HG03025 (cell line): ENCODE data around the gene ENDOV.

Experiments
- ATAC-seq: cut with Tn5 transposase; IDR thresholded peaks from one replicate; pipeline ENCODE4 v1.9.1; 2021; ENCODE audit warnings: mild to moderate bottlenecking, moderate library complexity; ENCODE audit not compliant: unreplicated experiment, low FRiP score

Gene ENDOV

DNA sequence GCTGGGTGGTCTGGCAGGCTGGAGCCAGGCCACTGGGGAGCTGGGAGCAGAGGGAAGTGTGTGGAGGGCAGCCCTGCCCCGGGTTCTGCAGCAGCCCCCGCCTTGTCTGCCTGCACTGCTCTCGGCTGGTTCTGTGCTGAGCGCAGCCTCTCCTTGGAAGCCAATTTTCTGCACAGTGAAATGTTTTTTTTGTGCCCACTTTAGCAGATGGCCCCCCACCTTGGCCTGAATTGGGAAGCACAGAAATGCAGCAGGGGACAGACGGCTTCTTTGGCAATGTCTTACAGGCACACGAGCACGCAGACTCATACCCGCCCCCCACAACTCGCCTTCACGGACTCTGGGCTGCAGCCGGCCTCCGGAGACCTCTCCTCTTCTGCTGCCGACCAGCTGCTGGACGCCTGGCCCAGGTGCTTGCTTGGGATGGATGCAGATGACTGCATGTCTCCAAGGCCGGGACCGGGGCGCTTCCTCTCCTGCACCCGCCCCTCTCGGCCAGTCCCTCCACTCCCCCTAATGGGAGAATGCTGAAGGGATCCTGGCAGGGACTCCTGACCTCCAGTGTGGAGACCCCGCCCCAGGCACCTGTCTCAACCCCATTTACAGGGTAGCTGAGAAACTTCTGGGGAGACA lies 46.7 kb downstream of the ENDOV start:
- no peak for ATAC-seq

DNA sequence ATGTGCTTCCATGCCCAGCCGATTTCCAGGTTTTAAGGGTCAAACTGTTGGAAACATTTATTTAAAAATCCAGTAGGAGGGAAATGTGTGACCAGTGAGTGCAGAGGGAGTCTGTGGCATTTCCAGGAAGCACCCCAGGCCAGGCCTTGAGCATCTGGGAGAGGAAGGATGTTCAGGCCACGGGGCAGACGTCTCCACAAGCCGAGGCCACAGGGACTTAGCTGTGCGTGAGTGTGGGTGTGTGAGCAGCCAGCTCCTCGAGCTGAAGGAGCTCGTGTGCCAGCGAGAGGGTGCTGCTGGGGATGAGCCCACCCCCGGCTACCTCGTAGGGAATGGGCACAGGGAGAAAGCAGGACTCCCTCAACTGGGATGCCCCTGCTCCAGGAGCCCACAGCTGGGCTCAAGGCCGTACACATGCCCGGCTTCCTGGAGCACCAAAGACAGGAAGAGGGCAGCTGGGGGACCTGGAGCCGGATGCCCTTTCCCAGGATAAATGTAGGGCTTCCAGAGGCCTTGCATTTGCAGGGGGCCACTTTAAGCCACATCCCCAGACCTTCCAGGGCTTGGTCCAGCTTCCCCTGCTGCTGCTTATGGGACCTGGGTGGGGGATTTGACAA lies 48.9 kb downstream of the ENDOV start:
- no peak for ATAC-seq

DNA sequence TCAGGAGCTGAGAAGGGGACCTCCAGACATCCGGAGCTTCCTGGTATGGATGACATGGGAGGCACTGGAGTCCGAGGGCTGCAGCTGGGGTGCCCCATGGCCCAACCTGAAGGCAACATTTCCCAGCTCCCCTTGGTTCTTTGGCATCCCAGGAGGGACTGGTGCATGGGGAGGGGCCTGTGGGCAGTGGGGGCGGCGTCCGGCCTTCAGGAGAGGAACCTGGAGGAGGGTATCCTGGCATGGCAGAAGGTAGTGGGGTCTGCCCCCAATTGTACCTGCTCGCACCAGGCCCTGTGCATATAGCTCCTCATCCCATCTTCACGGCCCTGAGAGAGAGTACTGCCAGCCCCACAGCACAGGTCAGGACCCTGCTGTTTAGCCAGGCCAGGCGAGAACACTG lies 49.5 kb downstream of the ENDOV start:
- no peak for ATAC-seq

DNA sequence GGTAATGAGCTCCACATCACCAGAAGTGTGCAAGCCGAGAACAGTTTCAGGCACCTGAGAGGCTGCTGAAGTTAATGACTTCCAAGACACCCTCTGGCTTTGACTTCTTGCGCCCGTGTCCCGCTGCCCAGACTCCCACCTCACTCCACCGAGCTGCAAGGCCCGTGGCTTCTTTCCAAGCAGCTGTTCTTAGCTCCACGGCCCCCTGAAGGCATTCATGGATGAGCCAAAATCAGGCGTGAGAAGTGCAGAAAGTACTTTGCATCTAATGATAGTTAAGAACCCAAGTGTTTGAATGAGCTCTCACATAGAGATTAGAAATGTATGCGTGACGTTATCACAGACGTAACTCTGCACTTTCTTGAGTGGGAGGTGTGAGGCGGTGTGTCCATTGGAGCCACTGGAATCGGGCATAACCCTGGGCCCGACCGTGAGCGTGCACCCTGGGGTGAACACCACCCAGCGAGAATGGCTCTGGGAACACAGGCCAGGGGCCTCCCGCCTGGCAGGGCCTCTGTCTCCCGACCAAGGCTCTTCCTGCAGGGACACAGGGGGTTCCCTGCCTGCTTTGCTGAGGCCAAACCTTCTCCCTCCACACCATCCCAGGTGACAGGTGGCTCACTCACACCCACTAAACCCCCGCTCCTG lies 50.5 kb downstream of the ENDOV start:
- no peak for ATAC-seq

DNA sequence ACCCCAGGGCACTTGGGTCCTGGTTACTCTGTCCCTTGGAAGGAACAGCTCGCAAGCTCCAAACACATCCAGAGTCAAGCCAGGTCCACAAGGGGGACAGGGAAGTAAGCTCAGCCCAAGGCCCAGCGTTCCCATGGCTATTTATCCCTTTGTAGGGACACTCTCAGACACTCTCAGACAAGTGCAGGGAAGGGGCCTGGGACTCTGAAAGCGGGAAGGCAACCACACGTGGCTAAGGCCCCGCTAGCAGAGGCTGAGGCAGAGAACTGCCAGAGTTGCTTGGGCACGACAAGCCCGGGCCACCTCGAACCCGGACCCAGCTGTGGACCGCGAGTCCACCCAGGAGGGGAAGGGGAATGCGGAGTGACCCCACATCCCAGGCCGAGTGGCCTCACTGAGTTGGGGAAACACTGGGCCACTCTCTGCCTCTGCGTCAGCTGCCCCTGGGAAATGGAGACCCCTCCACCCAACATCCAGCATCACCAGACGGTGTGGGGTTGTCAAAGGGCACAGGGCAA lies 51.3 kb downstream of the ENDOV start:
- no peak for ATAC-seq

DNA sequence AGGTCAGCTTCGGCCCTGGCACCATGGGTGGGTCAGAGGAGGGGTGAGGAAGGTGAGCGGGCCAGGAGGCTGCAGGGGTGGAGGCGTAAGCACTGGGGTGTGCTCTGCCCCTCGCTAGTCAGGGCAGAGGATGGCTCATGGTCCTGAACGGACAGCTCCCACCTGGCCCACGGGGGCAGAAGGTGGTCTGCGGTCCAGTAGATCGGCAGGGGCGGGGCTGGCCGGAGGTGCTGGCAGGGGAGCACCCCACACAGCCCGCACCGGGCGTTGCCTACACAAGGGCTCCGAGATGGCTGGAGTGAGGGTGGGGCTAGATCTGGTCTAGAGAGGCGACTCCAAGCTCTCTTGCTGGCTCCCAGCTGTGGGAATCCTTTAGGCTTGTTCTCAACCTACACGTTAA lies 53.3 kb downstream of the ENDOV start:
- ATAC-seq: no peak

DNA sequence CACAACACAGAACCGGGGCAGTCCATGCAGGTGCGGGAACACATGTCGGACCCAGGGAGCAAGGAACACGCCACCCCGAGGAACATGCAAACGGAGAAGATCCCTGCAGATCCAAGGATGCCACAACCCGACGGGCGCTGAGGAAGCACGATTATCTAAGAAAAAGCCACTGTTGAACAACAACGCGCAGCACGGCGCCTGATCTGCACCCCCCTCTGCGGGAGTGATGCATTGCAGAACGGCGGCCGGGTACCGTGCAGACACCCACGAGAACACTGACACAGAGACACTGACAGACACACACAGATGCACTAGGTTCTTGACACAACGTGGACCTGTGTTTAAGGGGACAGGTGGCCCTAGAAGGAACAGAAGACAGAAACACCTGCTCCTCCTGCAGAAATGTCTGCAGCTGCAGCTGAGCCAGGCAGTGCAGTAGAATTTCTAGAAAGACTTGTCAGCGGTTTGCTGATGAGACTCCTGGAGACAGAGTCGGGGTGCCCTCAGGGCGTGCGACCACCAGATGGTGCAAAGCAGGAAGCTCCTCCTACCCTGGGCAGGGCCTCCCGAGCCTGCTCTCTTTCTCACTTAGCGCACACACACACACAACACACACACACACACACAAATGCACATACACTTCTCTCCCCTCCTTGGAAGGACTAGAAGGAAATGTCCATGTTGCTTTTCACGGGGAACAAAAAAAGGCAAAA lies 54.0 kb downstream of the ENDOV start:
- no peak for ATAC-seq

DNA sequence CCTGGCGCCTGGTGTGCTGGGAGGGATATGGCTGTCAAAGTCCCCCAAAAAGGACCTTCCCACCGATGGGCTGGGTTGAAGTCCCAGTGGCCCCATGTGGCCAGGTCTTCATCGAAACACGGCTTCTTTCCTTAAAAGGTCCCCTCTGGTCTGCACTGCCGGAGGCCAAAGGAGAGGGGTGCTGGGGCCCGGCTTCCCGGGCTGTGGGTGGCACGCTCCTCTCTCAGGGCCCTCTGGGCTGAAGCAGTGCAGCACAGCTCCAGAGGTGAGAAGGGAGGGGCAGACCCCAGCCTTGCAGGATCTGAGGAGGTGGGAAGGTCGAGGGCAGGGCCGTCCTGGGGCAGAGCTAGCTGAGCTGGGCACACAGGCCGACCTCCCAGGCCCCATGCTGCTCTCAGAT lies 54.7 kb downstream of the ENDOV start:
- ATAC-seq: no peak

DNA sequence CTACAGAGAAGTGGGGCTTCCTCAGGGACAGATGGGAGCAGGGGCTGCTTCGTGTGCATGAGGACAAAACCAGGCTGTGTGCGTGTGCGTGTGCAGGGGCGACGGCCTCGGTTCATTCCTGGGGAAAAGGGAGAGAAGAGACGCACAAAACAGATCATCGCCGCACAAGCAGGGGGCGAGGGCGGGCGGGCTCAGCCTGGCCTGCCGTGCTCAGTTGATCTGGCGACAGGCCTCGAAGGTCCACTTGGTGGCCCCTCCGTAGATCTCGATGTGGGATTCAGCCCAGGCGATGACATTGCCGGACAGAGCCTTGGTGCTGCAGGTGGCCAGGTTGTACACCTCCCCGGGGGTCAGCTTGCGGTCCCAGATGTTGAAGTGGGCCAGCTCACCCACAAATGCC lies 55.6 kb downstream of the ENDOV start:
- ATAC-seq: no peak

DNA sequence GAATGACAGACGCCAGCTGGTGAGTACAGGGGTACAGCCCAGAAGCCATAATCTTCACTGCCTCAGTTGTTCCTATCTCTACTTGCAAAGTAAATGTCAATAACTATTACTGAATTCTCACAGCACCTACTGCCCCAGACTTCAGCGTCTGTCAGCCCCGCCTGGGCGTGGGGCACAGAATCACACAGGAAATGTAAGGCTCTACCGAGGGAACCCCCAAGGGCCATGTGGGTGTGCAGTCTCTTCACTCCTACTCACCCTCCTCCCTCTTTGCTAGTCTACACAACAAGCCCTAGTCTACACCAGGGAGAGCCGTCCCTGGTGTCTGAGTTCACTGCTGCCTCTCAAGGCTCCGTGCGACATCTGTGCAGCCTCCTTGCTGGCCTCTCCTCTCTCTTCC lies 57.0 kb downstream of the ENDOV start:
- no peak for ATAC-seq

DNA sequence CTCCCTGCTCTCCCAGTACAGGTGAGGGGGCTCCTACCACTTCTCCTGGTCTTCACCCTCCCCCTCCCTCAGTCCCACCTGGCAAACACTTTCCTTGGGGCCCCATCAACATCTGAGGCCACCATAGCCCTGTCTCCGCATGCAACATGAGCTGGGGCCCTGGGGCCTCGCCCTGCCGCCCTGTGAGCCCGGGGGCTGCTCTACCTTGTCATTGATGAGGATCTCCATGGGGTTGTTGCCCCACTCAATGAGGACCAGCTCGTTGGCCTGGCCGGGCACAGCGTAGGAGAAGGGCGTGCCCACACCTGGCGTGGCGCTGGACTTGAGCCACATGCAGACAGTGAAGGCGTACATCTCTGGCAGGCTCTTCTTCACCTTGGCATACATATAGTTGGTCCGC lies 58.0 kb downstream of the ENDOV start:
- no peak for ATAC-seq

DNA sequence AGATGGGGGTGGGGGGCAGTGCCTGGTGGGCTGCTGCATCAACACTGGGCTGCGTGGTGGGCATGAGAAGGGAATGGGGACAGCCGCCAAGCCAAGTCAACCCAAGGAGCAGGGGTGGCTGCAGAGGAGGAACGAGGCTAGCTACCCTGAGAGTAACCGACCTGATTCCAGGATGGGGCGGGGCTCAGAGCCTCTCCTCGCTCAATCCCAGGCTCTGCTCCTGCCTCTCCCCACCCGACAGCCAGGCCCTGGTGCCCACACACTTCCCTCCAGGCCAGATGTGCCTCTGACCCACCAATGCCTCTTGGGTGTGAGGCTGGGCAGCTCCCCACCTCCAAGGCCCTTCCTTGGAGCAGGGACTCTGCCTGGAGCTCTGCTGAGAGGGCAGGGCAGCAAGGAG lies 58.7 kb downstream of the ENDOV start:
- ATAC-seq: no peak

DNA sequence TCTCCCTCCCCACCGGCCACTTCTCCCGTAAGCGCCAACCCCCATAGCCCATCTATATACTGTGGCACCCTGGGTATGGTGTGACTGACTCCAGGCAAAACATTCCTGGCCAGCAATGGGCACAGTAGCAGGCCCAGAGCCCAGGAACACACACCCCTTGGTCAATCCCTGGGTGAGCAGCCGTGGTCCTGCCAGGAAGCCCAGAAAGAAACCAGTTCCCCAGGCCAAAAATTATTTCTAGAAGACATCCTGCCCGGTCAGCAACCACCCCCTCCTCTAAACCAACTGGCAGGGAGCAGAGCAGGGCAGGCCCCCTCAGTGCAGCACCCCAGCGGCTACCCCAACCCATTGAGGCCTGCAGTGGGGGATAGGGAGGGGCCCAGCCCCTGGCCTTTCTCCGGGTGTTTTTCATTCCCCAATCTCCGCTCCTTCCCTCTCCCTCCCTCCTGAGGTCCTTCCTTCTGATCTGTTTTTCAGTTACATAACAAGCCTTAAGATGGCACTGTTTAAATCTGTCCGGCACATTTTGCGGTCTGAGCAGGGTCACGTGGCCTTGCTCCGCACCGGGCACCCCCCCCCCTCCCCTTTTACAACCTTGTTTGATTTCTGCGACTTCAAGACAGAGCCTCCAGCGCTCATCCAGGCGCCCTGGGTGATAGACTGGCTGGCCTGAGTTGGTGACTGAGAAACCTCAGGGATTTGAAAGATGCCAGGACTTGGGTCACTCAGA lies 59.4 kb downstream of the ENDOV start:
- no peak for ATAC-seq

DNA sequence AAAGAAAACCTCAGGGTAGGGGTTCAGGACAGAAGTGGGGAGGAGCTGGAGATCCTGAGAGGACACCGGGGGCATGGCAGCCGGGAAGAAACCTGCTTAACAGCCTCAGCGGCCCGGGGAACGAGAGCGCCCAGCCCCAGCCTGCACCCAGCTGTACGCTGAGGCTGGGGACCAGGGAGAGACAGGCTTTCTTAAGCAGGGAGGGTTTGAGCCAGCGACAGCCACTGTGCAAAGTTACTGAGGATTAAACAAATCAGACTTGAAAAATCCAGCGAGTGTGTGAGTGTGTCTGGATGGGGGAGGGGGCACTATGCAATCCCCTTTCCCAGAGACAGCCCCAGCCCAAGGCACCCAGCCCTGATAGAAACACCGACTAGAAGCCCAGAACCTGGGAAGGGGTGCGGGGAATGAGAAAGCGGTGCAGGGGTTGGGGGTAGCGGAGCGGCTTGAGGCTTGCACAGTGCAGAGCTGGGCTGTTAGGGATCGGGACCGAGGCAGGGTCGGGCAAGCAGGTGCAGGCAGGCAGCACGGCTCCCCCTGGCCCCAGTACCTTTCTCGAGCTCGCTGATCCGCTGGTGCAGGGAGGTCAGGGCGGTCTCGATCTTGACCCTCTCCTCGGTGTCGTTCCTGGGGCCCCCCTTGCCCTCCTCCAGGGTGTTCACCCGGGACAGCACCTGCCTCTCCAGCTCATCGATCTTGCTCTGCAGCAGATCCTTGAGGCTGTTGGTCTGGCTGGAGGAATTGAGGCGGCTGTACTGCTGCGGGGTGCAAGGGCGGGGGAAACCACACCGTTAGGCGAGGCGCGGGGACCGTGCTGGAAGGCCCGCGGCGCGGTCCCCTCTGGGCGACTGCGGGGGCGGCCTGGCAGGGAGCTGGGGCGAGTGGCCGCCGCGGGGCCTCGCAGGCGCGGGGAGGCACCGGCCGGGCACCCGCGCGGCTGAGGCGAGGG lies 60.3 kb downstream of the ENDOV start:
- no peak for ATAC-seq

DNA sequence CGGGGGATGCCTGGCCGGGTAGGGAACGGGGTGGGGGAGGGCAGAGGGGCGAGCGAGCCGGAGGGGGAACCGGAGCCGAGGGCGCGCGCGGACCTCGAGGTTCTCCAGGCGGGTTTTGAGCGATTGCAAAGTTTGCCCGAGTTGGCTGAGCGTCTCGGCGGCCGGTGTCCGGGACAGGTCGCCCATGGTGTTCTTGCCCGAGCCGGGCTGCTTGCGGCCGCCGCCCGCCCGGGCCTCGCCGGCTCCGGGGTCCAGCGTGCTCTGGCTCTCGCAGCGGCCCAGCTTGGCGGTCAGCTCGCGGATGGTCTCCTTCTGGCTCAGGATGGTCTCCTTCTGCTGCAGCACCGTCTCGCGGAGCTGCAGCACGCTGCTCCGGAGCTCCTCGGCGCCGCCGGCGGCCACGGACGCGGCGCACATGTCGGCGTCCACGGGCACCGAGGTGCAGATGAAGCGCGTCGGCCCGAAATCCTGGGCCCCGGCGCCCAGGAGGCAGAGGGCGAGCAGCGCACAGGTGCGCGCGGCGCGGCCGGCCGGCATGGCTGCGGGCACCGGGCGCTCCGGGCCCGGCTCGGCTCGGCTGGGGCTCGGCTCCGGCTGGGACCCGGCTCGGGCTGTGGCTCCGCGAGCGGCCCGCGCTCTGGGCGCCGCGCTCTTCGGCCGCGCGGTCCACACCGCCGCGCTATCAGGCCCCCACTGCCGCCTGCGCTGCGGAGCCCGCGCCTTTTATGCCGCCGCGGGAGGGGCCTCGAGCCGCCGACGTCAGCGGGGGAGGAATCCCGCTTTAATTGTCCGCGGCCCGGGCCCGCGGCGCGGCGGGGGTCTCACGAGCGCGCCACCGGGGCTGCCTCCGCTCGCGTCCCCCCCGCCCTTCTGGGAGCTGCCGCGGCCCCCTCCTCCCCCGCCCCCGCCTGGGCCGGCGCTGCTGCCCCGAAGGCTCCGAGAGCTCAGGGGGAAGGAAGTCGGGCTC lies 61.2 kb downstream of the ENDOV start, which contains the start of gene NPTX1:
Gene NPTX1, minus strand, starts transcription at position 698 of the 967 bp plus-strand sequence. Its CDS starts 161 bp downstream, at position 537.
- ATAC-seq: no peak

DNA sequence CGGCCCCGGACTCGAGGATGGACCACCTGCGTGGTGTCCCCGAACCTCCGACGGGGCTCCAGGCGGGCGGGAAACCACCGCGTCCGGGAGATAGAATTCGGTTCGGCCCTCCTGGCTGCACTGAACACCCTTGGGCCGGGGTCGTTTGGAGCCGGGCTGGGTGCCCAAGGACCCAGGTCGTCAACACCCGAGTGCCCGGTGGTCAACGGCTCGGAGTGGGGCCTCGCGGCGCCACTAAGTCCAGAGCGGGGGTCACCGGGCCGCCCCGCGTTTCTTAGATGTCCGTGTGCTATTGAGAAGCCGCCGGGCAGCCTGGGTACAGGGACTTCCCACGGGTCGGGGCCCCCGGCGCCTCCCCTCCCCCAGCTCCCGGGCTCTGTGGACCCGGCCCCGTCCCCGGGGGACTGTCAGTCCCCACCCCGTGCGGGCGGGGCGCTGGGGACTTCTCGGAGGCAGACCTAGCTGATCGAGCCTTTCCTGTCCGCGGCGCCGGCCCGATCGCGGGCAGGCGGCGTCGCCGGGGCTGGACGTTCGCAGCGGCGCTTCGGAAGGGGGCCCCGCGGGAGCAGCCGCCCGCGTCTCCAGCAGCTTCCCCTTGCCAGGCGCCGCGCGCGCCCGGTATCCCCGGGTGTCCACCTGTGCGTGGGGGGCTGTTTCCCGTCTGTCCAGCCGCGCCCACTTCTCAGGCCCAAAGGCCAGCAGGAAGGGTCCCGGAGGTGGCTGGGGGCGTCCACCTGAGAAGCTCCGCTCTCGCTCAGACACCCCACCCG lies 62.1 kb downstream of the ENDOV start:
- no peak for ATAC-seq

DNA sequence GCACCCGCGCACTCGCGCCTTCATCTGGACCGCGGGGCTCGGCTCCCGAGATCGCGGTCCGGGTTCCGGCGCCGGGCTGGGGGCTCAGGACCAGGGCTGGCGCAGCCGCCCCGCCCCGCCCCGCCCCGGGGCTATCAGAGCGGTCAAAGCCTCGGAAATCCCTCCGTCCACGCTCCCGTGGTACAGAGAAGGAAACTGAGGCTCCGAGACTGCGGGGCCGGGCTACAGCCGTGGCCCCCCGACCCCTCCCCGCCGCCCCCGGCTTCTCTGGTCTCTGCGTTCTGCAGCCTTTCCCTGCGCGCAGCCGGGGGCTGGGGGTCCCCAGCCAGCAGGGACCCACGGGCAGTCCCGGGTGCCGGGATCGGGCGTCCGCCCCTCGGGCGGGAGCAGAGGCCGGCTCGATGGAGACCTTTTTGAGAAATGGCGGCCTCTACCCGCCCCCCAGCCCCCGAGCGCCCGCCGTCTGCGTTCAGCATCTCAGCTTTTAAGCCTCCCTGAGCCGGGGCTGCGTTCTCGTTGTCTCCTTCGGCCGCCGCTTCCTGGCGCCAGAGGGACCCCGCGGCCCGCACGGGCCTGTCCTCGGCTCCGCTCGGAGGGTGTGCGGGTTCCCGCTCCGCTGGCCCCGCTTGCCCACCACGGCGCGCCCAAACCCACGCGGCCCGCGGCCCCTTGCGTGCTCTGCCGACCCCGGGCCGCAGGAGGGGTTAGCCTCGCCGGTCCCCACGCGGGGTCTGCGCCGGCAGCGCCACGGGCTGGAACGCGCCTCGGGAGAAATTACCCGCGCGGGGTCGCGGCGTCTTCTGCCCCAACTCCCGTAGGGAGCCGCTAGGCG lies 62.9 kb downstream of the ENDOV start:
- no peak for ATAC-seq
